Fibroblast of skin of right biceps (primary cell): ENCODE results near the gene DEPDC7.
"Not testable (repeated sequence)": the region's sequence is repeated elsewhere in the genome, so short reads cannot be mapped to it uniquely, and the experiment has no call there.

ENCODE experiments used
- DNase-seq: peaks from one replicate; pipeline ENCODE4 v3.0.0-alpha.2; 2013

Gene DEPDC7

GRCh38 chr11:33027233-33027632 lies 11.6 kb downstream of the DEPDC7 start:
- DNase-seq, result no peak

- peak; percentile 19 for DNase-seq
These were observed 12.3 kb downstream of the DEPDC7 start for GRCh38 chr11:33027846-33028536.

DNA sequence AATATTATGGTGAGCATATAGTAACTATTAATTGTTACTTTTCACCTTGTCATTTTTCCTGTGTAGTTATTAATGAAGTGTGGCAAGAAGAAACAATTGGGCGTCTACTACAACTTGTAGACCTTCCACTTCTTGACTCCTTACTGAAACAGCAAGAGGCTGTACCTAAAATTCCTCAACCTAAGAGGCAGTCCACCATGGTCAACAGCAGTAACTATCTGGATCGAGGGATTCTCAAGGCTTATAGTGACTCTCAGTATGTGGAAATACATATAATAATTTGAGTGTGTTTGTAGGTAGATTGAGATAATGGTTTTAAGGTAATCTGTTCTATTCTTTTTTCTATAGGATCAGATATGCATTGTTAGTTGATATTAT lies 12.8 kb downstream of the DEPDC7 start:
- DNase-seq, result no peak

DNA sequence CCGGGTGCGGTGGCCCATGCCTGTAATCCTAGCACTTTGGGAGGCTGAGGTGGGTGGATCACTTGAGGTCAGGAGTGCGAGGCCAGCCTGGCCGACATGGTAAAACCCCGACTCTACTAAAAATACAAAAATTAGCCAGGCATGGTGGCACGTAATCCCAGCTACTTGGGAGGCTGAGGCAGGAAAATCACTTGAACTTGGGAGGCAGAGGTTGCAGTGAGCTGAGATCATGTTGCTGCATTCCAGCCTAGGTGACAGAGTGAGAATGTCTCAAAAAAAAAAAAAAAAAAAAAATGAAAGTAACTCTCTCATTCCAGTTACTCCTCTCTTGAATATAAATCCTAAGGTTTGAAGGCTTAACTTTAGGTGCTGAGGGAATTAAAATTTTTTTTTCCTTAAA lies 13.5 kb downstream of the DEPDC7 start:
- DNase-seq, result peak; percentile 12

GRCh38 chr11:33033493-33033892 lies 17.8 kb downstream of the DEPDC7 start:
- DNase-seq, result no peak

GRCh38 chr11:33035011-33035410 lies 19.3 kb downstream of the DEPDC7 start:
- DNase-seq, result no peak

- peak; percentile 95 for DNase-seq
These were observed 23.8 kb downstream of the DEPDC7 start, which contains the start of gene TCP11L1 for GRCh38 chr11:33039274-33040032. TSS of gene TCP11L1 (plus strand) at chr11:33039572. CDS start at chr11:33043774, 4,202 bp downstream.

GRCh38 chr11:33040033-33040861 lies 24.6 kb downstream of the DEPDC7 start:
- DNase-seq, result peak; percentile 32

DNA sequence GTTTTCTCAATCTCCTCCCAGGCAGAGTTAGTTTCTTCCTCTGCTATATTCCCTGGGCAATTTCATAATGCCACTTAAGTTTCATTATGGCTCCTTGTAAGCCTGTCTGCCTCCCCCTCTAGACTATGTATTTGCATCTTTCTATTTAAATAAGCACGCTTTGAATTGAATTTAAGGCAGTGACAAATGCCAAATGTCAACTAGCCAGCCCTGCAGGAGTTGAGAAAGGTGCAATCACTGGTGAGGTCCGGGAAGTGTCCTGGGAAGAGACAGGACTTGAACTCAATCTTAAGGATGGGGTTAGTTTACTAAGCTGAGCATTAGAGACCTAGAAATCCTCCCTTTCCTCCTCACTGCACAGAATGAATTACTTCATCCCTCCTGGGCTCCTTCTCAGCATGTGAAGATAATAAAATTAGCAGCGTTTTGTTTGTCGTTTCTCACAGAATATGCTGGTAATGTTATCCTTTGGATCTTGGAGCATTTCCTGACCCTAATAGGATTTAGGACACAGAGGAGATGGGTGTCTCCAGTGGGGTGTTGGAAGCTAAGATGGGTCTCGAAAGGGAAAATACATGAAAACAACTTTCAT lies 25.3 kb downstream of the DEPDC7 start:
- DNase-seq, result no peak

DNA sequence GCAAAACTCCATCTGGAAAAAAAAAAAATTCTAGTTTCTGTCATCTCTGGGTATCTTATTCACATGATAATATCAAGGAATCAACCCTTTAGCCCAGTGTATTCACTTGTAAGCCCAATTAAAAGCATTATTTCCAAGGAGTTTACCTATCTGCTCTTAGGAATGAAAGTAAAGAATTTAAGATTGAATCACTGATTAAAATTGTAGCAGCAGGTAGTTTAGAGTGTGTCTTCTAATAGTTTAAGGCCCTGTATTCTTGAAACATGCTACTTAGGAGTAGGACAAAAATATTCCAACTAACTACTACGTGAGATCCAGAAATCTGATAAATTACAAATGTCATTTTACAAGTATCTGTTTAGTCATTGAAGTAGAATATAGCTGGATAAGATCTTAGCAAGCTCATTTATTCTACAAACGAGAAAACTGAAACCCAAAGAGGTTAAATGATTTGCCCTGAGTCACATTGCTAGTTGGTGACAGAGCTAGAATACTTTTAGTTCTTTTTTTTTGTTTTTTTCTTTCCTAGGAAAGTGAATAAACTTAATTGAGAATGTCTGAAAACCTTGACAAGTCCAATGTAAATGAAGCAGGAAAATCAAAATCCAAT lies 27.6 kb downstream of the DEPDC7 start:
- DNase-seq, result no peak

DNA sequence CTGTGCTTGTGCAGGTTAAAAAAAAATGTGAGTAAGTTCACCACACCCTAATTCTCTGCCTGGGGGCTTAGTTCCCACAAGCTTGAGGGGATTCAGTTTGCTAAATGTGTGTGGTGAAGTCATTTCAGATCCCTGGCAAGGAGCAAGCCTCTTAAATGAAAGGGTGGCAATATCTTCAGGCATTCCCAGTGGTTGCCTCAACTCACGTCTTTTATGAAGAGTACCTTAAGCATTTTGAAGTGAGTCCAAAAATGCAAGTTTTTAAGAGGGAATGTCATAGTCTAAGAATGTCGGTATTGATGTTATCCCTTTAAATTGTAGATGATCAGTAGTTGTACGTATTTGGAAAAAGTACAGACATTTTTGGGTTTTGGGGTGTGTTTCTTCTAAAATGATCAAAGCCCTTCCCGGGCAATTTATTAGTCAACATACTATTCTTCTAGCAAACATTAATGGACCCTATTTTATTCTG lies 28.6 kb downstream of the DEPDC7 start:
- peak; percentile 56 for DNase-seq

- peak; percentile 36 for DNase-seq
These were observed 30.0 kb downstream of the DEPDC7 start for GRCh38 chr11:33045551-33046255.

DNA sequence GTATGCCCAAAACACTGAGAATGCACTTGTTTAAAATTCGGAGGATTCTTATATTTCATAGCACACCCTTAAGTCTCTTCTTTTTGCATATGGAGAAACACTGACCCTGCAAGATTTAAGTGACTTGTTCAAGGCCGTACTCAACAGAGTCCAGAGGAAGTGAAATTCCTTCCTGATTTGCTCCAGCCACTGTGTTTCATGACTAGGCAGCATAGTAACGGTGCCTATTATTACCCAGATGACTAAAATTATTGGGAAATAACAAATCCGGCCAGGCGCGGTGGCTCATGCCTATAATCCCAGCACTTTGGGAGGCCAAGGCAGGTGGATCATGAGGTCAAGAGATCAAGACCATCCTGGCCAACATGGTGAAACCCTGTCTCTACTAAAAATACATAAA lies 33.0 kb downstream of the DEPDC7 start:
- not testable (repeated sequence) for DNase-seq

GRCh38 chr11:33049565-33050408 lies 34.1 kb downstream of the DEPDC7 start:
- DNase-seq, result not testable (repeated sequence)

GRCh38 chr11:33052231-33052630 lies 36.6 kb downstream of the DEPDC7 start:
- no peak for DNase-seq

DNA sequence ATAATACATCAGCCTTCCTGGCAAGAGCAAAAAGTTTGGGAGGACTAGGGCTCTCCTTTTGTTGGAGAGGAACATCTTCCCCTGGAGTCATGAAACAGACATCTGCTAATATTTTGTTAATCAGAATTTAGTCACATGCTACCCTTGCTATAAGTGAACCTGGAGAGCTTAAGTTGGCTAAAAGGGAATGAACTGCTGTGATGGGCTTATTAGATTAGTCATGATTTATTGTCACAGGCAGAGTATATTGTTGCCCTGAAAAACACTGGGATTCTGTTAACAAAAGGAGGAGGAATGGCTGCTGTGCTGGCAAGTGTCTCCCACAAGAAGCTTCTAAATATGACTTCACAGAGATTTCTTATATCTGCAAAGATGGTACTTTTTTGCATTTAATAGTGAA lies 39.7 kb downstream of the DEPDC7 start:
- no peak for DNase-seq

- no peak for DNase-seq
These were observed 41.6 kb downstream of the DEPDC7 start for GRCh38 chr11:33057284-33057683.

DNA sequence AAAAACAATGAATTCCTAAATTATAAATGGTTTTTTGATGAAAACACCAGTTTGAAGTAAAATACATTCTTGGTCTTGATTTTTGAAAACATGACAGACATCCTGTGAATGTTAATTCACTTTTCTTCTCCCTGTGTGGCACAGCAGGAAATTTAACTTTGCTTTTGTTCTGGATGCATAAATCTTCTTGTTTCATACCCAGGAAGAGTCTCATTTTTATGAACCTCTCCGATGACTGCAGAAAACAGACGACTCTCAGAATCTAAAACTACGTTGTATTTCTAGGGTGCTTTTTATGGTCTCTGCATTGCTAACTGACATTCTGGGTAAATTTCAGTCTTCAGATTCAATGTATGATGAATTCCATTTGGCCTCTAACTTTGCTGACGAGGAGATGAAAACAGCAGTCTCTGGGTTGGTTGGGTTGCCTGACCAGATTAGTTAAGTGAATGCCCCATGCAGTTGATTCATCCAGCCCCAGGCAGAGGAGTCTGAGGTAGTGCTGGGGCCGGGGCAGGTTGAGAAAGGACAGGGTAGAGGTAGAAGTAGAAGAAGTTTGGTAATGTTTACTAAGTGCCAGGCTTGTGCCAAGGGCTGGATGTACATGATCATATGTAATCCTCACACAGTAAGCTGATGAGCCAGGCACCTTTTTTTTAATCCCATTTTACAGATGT lies 43.8 kb downstream of the DEPDC7 start:
- no peak for DNase-seq

DNA sequence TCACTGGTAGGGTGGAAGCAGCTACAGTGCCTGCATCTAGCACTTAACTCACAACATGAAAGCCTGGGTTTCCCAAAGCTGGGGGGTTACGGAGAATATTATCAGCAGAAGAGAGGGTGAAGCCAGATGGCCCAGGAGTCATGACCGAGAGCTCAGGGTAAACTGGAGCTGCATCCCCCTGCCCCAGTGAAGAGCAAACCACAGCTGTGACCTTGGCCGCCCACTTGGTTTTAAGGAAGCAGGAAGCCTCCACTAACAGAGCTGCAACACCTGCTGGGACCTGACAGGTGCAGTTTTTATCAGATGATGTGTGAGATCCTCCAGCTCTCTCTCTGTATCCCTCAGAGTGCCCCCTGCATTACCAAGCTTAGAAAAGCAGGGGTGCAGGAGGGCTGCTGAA lies 44.6 kb downstream of the DEPDC7 start:
- DNase-seq, result no peak

GRCh38 chr11:33062137-33062536 lies 46.5 kb downstream of the DEPDC7 start:
- no peak for DNase-seq
